GM12878 (cell line): ENCODE results near the gene FLNC. TPM values are rescaled to one million over a fixed set of nuclear protein-coding genes. Genes with fewer than 3 reads are reported as not detected.

Experiments used
- ATAC-seq: fragments of 200-7000 bp; cut with Tn5 transposase; 3 replicates; pipeline ENCODE4 v1.9.1; 2020; ENCODE audit warnings: mild to moderate bottlenecking, moderate library complexity
- BruUV-seq: library from RNA; stranded (reverse); fragments of 400-500 nt; replicated peaks from 2 replicates; lab custom pipeline; 2021; lab: Mats Ljungman, UMichigan
- CTCF ChIA-PET: fragments of 300-600 bp; sonication (Branson Sonifier 250); formaldehyde crosslinking; extraction: SDS; loops from one replicate; lab custom pipeline; 2021; ENCODE audit warnings: inconsistent platforms; lab: Yijun Ruan, JAX
- POLR2A ChIA-PET: fragments of 350-600 bp; formaldehyde crosslinking; extraction: SDS; loops from one replicate; lab custom pipeline; 2021; ENCODE audit warnings: inconsistent platforms; lab: Charles Lee
- RAD21 ChIA-PET: fragments of 300-600 bp; sonication (Branson Sonifier 250); formaldehyde crosslinking; loops from one replicate; lab custom pipeline; 2023; ENCODE audit warnings: antibody characterized with exemption; ENCODE audit not compliant: unreplicated experiment; lab: Charles Lee
- SMC1A ChIA-PET: fragments of 300-600 bp; sonication (Branson Sonifier 250); formaldehyde crosslinking; loops from one replicate; lab custom pipeline; 2023; ENCODE audit not compliant: unreplicated experiment, uncharacterized antibody; lab: Charles Lee
- DNase-seq: peaks from one replicate; pipeline ENCODE4 v3.0.0-alpha.2; 2011; ENCODE audit warnings: low read depth, low spot score
- FAIRE-seq: peaks from 3 replicates; lab custom pipeline; 2011; peaks lifted over from hg19 to GRCh38; lab: Jason Lieb, UNC
- H2AFZ ChIP-seq: 2 replicates; pipeline ENCODE4 v1.6.0; 2011; ENCODE audit warnings: low read depth, low read length, control low read depth; ENCODE audit not compliant: control insufficient read depth
- H3K27ac ChIP-seq: 2 replicates; pipeline ENCODE4 v1.5.1; 2011; ENCODE audit warnings: control low read depth; ENCODE audit not compliant: control insufficient read depth, insufficient read depth
- H3K27me3 ChIP-seq, 2 experiments: replicated peaks in 1 of 2; 2 replicates each; pipeline versions ENCODE4 v1.6.0 to v1.6.1; 2011; ENCODE audit warnings: low read length in 1 of 2; ENCODE audit not compliant: control insufficient read depth in 2 of 2, insufficient read depth in 2 of 2
- H3K36me3 ChIP-seq, 2 experiments: 2 replicates each; pipeline ENCODE4 v1.5.1; 2011; ENCODE audit warnings: low read length in 1 of 2; ENCODE audit not compliant: control insufficient read depth in 2 of 2, insufficient read depth in 2 of 2
- H3K4me1 ChIP-seq: 2 replicates; pipeline ENCODE4 v1.6.1; 2011; ENCODE audit warnings: mild to moderate bottlenecking, low read length, moderate library complexity, mixed read lengths; ENCODE audit not compliant: control insufficient read depth, insufficient read depth
- H3K4me2 ChIP-seq: 2 replicates; pipeline ENCODE4 v1.6.0; 2011; ENCODE audit warnings: control low read depth; ENCODE audit not compliant: control insufficient read depth, insufficient read depth
- H3K4me3 ChIP-seq: fragments of 200-600 bp; sonication (generic); 2 replicates; pipeline ENCODE4 v1.5.1; 2016
- H3K79me2 ChIP-seq: 2 replicates; pipeline ENCODE4 v1.6.0; 2011; ENCODE audit warnings: low read length; ENCODE audit not compliant: control insufficient read depth, insufficient read depth
- H3K9ac ChIP-seq: 2 replicates; pipeline ENCODE4 v1.8.0; 2011; ENCODE audit warnings: low read length, control low read depth, mixed read lengths; ENCODE audit not compliant: control insufficient read depth, insufficient read depth
- H3K9me3 ChIP-seq: replicated peaks from 3 replicates; pipeline ENCODE4 v1.5.1; 2011; ENCODE audit warnings: mild to moderate bottlenecking, low read length; ENCODE audit not compliant: control insufficient read depth, insufficient read depth
- H4K20me1 ChIP-seq: 2 replicates; pipeline ENCODE4 v1.6.0; 2011; ENCODE audit not compliant: control insufficient read depth, insufficient read depth
- CREM ChIP-seq: IDR thresholded peaks from 2 replicates; pipeline ENCODE4 v1.6.1; 2014; ENCODE audit warnings: antibody characterized with exemption, low read depth
- CTCF ChIP-seq, 3 experiments: IDR thresholded peaks in 2 of 3; conservative IDR thresholded peaks in 1 of 3; 2 replicates each; pipeline ENCODE4 v1.5.1; 2011; ENCODE audit warnings: low read depth in 3 of 3, low read length in 3 of 3, mild to moderate bottlenecking in 3 of 3, control low read depth in 2 of 3, moderate library complexity in 2 of 3, inconsistent platforms in 1 of 3, mixed read lengths in 1 of 3; ENCODE audit not compliant: control insufficient read depth in 2 of 3, insufficient read depth in 1 of 3; ENCODE audit errors: extremely low read depth in 1 of 3
- ELK1 ChIP-seq: IDR thresholded peaks from 2 replicates; pipeline ENCODE4 v1.6.1; 2012; ENCODE audit warnings: low read depth, low read length, improper control_type of control experiment
- MEF2A ChIP-seq: IDR thresholded peaks from 2 replicates; pipeline ENCODE4 v1.6.1; 2011; ENCODE audit warnings: low read depth, mild to moderate bottlenecking, low read length, moderate library complexity; ENCODE audit not compliant: insufficient read depth
- NFIC ChIP-seq: IDR thresholded peaks from 2 replicates; pipeline ENCODE4 v1.6.1; 2012; ENCODE audit warnings: low read depth, mild to moderate bottlenecking, inconsistent platforms, low read length, moderate library complexity
- NFYA ChIP-seq: IDR thresholded peaks from 2 replicates; pipeline ENCODE4 v1.6.1; 2011; ENCODE audit warnings: low read depth, mild to moderate bottlenecking, low read length, improper control_type of control experiment, borderline replicate concordance
- NR2C2 ChIP-seq: IDR thresholded peaks from 2 replicates; pipeline ENCODE4 v1.6.1; 2011; ENCODE audit warnings: borderline replicate concordance, low read depth; ENCODE audit not compliant: control insufficient read depth, insufficient read length
- PKNOX1 ChIP-seq: fragments of 450-650 bp; IDR thresholded peaks from 2 replicates; pipeline ENCODE4 v1.6.1; 2016; ENCODE audit warnings: mild to moderate bottlenecking
- POLR2A ChIP-seq: IDR thresholded peaks from 2 replicates; pipeline ENCODE4 v1.6.1; 2011; ENCODE audit warnings: low read depth, mild to moderate bottlenecking, low read length
- SREBF1 ChIP-seq: IDR thresholded peaks from 2 replicates; pipeline ENCODE4 v1.6.1; 2012; ENCODE audit warnings: mild to moderate bottlenecking, low read length
- TCF12 ChIP-seq: IDR thresholded peaks from 2 replicates; pipeline ENCODE4 v1.6.1; 2011; ENCODE audit warnings: low read depth, mild to moderate bottlenecking, low read length
- USF1 ChIP-seq: IDR thresholded peaks from 2 replicates; pipeline ENCODE4 v1.6.1; 2011; ENCODE audit warnings: borderline replicate concordance, low read depth, mild to moderate bottlenecking, moderate library complexity, mixed read lengths, low read length; ENCODE audit not compliant: insufficient read depth; ENCODE audit errors: extremely low read length
- ZNF207 ChIP-seq: fragments of 450-650 bp; IDR thresholded peaks from 2 replicates; pipeline ENCODE4 v1.6.1; 2014; ENCODE audit warnings: antibody characterized with exemption, mild to moderate bottlenecking, borderline replicate concordance
- WGBS: methylation state at CpG from one replicate; pipeline ENCODE4 v1.1.6; 2016; ENCODE audit warnings: low lambda C conversion rate; ENCODE audit not compliant: insufficient replicate concordance, insufficient coverage; ENCODE audit errors: missing lambda C conversion rate; 5-methylcytosine and 5-hydroxymethylcytosine counted together
- in situ Hi-C: fragments of 300-500 bp; cut with MboI; formaldehyde crosslinking; loops from 9 replicates; pipeline ENCODE4 v1.14.3; 2018; ENCODE audit warnings: mixed read lengths
- intact Hi-C: fragments of 100-400 bp; cut with micrococcal nuclease; formaldehyde crosslinking; loops from one replicate; pipeline ENCODE4 v1.14.2; 2022; ENCODE audit not compliant: unreplicated experiment
- polyA plus RNA-seq, 11 experiments: library from polyadenylated mRNA; depleted of rRNA in 4 of 11; unstranded in 6 of 11; stranded (reverse) in 5 of 11; fragments of >200 nt; fragmentation: Nextera tagmentation in 4 of 11; fragmentation: Illumina TruSeq in 1 of 11; extraction: Ambion mirVana in 4 of 11; extraction: Trizol in 1 of 11; gene quantifications; 1 replicate in 1 of 11; 2 replicates in 10 of 11; pipeline versions ENCODE4 v1.2.1 to v1.2.3, GENCODE V29; 2011 to 2016; ENCODE audit warnings: inconsistent platforms in 2 of 11, missing spikeins in 2 of 11, low read depth in 1 of 11
- total RNA-seq, 4 experiments: library from RNA; depleted of rRNA in 3 of 4; stranded (reverse); fragments of >200 nt in 3 of 4; fragmentation: Illumina TruSeq in 1 of 4; extraction: Trizol in 1 of 4; gene quantifications; 2 replicates each; pipeline versions ENCODE4 v1.2.1 to v1.2.3, GENCODE V29; 2013 to 2021
- TF ChIP-seq, protein P1 (sequence below): IDR thresholded peaks from 2 replicates; pipeline ENCODE4 v1.6.1; 2012; ENCODE audit warnings: low read depth, low read length, improper control_type of control experiment

Gene FLNC
- total and polyA plus RNA-seq, 10 of the 15 experiments (the other 5 are each of a cell fraction or from before 2014, with no cell fraction given): 0.01 to 0.21 (median 0.06) TPM; not detected in 3

DNA sequence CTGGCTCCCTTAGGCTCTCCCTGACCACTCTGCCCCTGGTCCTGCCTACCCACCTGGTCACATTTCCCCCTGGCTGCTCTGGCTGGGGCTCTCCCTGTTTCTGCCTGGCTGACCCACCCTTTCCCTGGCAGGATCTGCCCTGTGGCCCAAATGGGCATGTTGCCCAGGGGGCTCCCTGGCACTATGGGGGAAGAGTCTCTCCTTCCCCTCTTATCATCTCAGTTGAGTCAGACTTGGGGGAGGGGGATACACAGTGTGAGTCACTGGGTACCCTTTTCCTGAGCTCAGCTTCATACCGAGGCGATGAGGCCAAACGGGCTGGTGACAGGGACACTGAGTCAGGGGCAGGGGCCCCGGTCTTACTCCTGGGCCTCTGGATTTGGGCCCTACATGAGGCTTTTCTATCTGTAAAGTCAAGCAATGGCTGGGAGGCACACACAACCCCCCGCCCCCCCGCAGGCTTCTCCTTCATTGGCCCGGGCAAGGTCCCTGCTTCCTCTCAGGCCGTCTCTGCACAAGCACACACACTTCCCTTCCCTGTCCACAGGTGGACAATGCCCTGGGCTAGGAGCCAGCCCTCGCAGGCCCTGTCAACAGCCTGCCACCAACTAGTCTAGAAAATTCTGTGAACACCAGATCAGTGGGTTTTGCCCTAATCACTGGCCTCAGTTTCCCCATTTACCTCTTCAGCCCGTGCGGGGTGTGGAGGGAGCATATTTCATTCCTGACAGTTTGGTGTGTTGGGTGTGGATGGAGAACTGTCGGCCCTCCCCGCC, 627 bp upstream of the FLNC start:
- FAIRE-seq (no peak), ATAC-seq (no peak), DNase-seq (no peak)
- H3K4me1 ChIP-seq: peaks cover 8% of the 10 kb centered on the region
- H2AFZ ChIP-seq: no peak overlapping the region
- 26% methylated on average over 12 of the region's 13 CpGs for WGBS
- TF ChIP-seq ELK1 (no peak), NFYA (no peak), NFIC (no peak), SREBF1 (no peak), MEF2A (no peak), ZNF207 (no peak), CTCF (IDR thresholded peaks at IDR 0.05 in 2 of 3, conservative IDR thresholded peaks at IDR 0.05 in 1 of 3; ENCODE audit: control insufficient read depth in 2 of 3, extremely low read depth in 1 of 3, insufficient read depth in 1 of 3, low read depth in 3 of 3, low read length in 3 of 3) (no peak), CREM (no peak), NR2C2 (no peak), PKNOX1 (no peak), USF1 (no peak), POLR2A (no peak), TCF12 (no peak)
- TF ChIP-seq, protein P1, sequence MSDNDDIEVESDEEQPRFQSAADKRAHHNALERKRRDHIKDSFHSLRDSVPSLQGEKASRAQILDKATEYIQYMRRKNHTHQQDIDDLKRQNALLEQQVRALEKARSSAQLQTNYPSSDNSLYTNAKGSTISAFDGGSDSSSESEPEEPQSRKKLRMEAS: no peak
- CTCF ChIA-PET: no interaction called here
- RAD21 ChIA-PET: no interaction called here
- H3K4me3 ChIP-seq: no peak overlapping the region
- in situ Hi-C loops: no loop called here
- no TSS peak for BruUV-seq
- peaks cover 15% of the 10 kb centered on the region in 2 experiments for H3K27me3 ChIP-seq
- H3K79me2 ChIP-seq: no peaks in the 10 kb centered on the region
- H4K20me1 ChIP-seq: no peaks in the 10 kb centered on the region
- H3K36me3 ChIP-seq: no peaks in the 10 kb centered on the region
- intact Hi-C loops: no loop called here
- SMC1A ChIA-PET: no interaction called here
- no peak overlapping the region for H3K4me2 ChIP-seq
- POLR2A ChIA-PET: no interaction called here
- no peak overlapping the region for H3K9ac ChIP-seq
- H3K9me3 ChIP-seq: no peaks in the 10 kb centered on the region
- H3K27ac ChIP-seq: no peak overlapping the region
